ENCODE data around the gene SCAND1. TPM values are rescaled to one million over a fixed set of nuclear protein-coding genes. Genes with fewer than 3 reads are reported as not detected.
"Not testable (repeated sequence)": the region's sequence is repeated elsewhere in the genome, so short reads cannot be mapped to it uniquely, and the experiment has no call there.

SCAND1 gene
- total RNA-seq (10 to 100 TPM; 37.4 to 70.2 (median 55.1) TPM), polyA plus RNA-seq (10 to 100 TPM; 78.6 to 90.7 (median 82.8) TPM)
- long read RNA-seq, donor 1, transcript SCAND1-201 (2 exons, 902 nt), result major isoform, 25 of 46 reads
- long read RNA-seq, donor 1, partial matches to known transcripts, result 0 of 46 reads
- long read RNA-seq, donor 1, other reads (novel, unspliced or antisense), result 21 of 46 reads
- long read RNA-seq, donor 2, transcript SCAND1-201 (2 exons, 902 nt), result major isoform, 22 of 83 reads
- long read RNA-seq, donor 2, partial matches to known transcripts, result 0 of 83 reads
- long read RNA-seq, donor 2, other reads (novel, unspliced or antisense), result 61 of 83 reads

GRCh38 chr20:35954200-35954906 is at the start of gene SCAND1:
Gene SCAND1, minus strand, starts transcription at chr20:35954502. Its CDS starts 218 bp downstream, at chr20:35954284.
- intact Hi-C loops (cut with DNase I), result no loop called here
- peak within 1 kb of the TSS; percentile 98 for H3K27ac ChIP-seq
- DNase-seq (peak; percentile 94 to 98), ATAC-seq (peak; percentile 91 to 94 (median 93))
- peak; percentile 95 for TF ChIP-seq CTCF (IDR thresholded peaks at IDR 0.05)
- peak within 1 kb of the TSS; percentile 93 for H3K4me3 ChIP-seq
- WGBS, 3 donors, result 0% methylated on average over 66 to 76 of the region's 76 CpGs
- no peaks in the 10 kb centered on the region for H3K27me3 ChIP-seq (ENCODE audit: insufficient read depth in 3 of 3, low read length in 2 of 3)
- no peaks in the 10 kb centered on the region for H3K36me3 ChIP-seq (ENCODE audit: insufficient read depth in 1 of 2, low read depth in 1 of 2)
- peaks cover 24% of the 10 kb centered on the region for H3K4me1 ChIP-seq
- H3K9me3 ChIP-seq, result no peaks in the 10 kb centered on the region

GRCh38 chr20:36004045-36004444 is 49.7 kb upstream of the SCAND1 start:
- 73 to 77% (median 76%) methylated on average over 1 of the region's 1 CpG for WGBS, 3 donors
- intact Hi-C loops (cut with DNase I), result no loop called here
- DNase-seq (no peak), ATAC-seq (no peak)
- Histone ChIP-seq H3K27ac (no peak overlapping the region), H3K4me1 (no peaks in the 10 kb centered on the region), H3K4me3 (no peak overlapping the region), H3K36me3 (ENCODE audit: insufficient read depth in 1 of 2, low read depth in 1 of 2) (no peaks in the 10 kb centered on the region), H3K27me3 (ENCODE audit: insufficient read depth in 3 of 3, low read length in 2 of 3) (no peaks in the 10 kb centered on the region), H3K9me3 (no peaks in the 10 kb centered on the region)
- no peak for TF ChIP-seq CTCF (IDR thresholded peaks at IDR 0.05)

GRCh38 chr20:36002855-36003254 is 48.6 kb upstream of the SCAND1 start:
- ATAC-seq, result no peak

GRCh38 chr20:36001331-36001730 is 47.0 kb upstream of the SCAND1 start:
- intact Hi-C loops (cut with DNase I); H3K27ac ChIP-seq; H3K36me3 ChIP-seq (ENCODE audit: insufficient read depth in 1 of 2, low read depth in 1 of 2); H3K4me3 ChIP-seq; H3K27me3 ChIP-seq (ENCODE audit: insufficient read depth in 3 of 3, low read length in 2 of 3); DNase-seq; H3K9me3 ChIP-seq; H3K4me1 ChIP-seq; ATAC-seq: not testable (repeated sequence)
- 93 to 96% (median 94%) methylated on average over 3 to 23 of the region's 34 CpGs for WGBS, 3 donors

More at GRCh38 chr20:36002855-36003254, 48.6 kb upstream of the SCAND1 start:
- Histone ChIP-seq H3K36me3 (ENCODE audit: insufficient read depth in 1 of 2, low read depth in 1 of 2) (no peaks in the 10 kb centered on the region), H3K9me3 (no peaks in the 10 kb centered on the region), H3K4me3 (no peak overlapping the region), H3K27me3 (ENCODE audit: insufficient read depth in 3 of 3, low read length in 2 of 3) (no peaks in the 10 kb centered on the region), H3K27ac (no peak overlapping the region), H3K4me1 (no peaks in the 10 kb centered on the region)
- intact Hi-C loops (cut with DNase I), result no loop called here
- no peak for DNase-seq
- TF ChIP-seq CTCF (IDR thresholded peaks at IDR 0.05), result no peak

GRCh38 chr20:35996492-35996891 is 42.2 kb upstream of the SCAND1 start:
- not testable (repeated sequence) for H3K4me3 ChIP-seq; H3K4me1 ChIP-seq; H3K9me3 ChIP-seq; ATAC-seq; H3K27ac ChIP-seq; H3K36me3 ChIP-seq (ENCODE audit: insufficient read depth in 1 of 2, low read depth in 1 of 2); DNase-seq; H3K27me3 ChIP-seq (ENCODE audit: insufficient read depth in 3 of 3, low read length in 2 of 3)
- intact Hi-C loops (cut with DNase I), result loop anchor here in 1 of 2 donors (10.0 kb wide), 1 partner anchor 438 kb away; no protein-coding TSS in a partner anchor
- 46 to 67% (median 51%) methylated on average over 8 of the region's 8 CpGs for WGBS, 3 donors

Measured in psoas muscle (tissue), 8 donors.